Endodermal cell (in vitro differentiated cells): ENCODE data around the gene AP1AR. TPM values are rescaled to one million over a fixed set of nuclear protein-coding genes. Genes with fewer than 3 reads are reported as not detected.

ENCODE experiments used
- DNase-seq: peaks from one replicate; pipeline ENCODE4 v3.0.0-alpha.2; 2017
- H3K27ac ChIP-seq: 2 replicates; pipeline ENCODE4 v1.5.1; 2013; ENCODE audit warnings: mild to moderate bottlenecking, low read depth, low read length, moderate library complexity
- H3K27me3 ChIP-seq: 2 replicates; pipeline ENCODE4 v1.6.1; 2013; ENCODE audit warnings: mild to moderate bottlenecking, low read length, moderate library complexity; ENCODE audit not compliant: insufficient read depth, control insufficient read depth, poor library complexity, severe bottlenecking
- H3K36me3 ChIP-seq: 2 replicates; pipeline ENCODE4 v1.7.0; 2013; ENCODE audit warnings: mild to moderate bottlenecking, low read length, moderate library complexity; ENCODE audit not compliant: control insufficient read depth, insufficient read depth
- H3K4me1 ChIP-seq: one replicate; pipeline ENCODE4 v1.7.0; 2013; ENCODE audit warnings: low read length; ENCODE audit not compliant: control insufficient read depth, insufficient read depth
- H3K4me3 ChIP-seq: 2 replicates; pipeline ENCODE4 v1.5.1; 2013; ENCODE audit warnings: mild to moderate bottlenecking, low read length, moderate library complexity
- H3K9ac ChIP-seq: 2 replicates; pipeline ENCODE4 v1.6.1; 2013; ENCODE audit warnings: mild to moderate bottlenecking, low read length, moderate library complexity; ENCODE audit not compliant: poor library complexity, severe bottlenecking; ENCODE audit errors: extremely low read depth
- H3K9me3 ChIP-seq: 2 replicates; pipeline ENCODE4 v1.6.1; 2013; ENCODE audit warnings: mild to moderate bottlenecking, low read length, moderate library complexity; ENCODE audit not compliant: control insufficient read depth
- H3K27ac Mint-ChIP-seq: 2 replicates; pipeline ENCODE4 v1.8.0; 2020; ENCODE audit warnings: mixed read lengths
- H3K27me3 Mint-ChIP-seq: 2 replicates; pipeline ENCODE4 v1.8.0; 2021; ENCODE audit warnings: mild to moderate bottlenecking, mixed read lengths; ENCODE audit not compliant: insufficient read depth
- H3K36me3 Mint-ChIP-seq: 2 replicates; pipeline ENCODE4 v1.8.0; 2020; ENCODE audit warnings: low read depth, mixed read lengths
- H3K4me1 Mint-ChIP-seq: 2 replicates; pipeline ENCODE4 v1.8.0; 2020; ENCODE audit warnings: mixed read lengths
- H3K4me3 Mint-ChIP-seq: 2 replicates; pipeline ENCODE4 v1.8.0; 2020; ENCODE audit warnings: mild to moderate bottlenecking, moderate library complexity, mixed read lengths
- H3K9me3 Mint-ChIP-seq: 2 replicates; pipeline ENCODE4 v1.8.0; 2020; ENCODE audit warnings: mild to moderate bottlenecking, mixed read lengths
- WGBS, 2 experiments: methylation state at CpG; one replicate each; pipeline versions ENCODE4 v1.1.5 to v1.1.7; 2013; ENCODE audit warnings: missing lambda C conversion rate in 2 of 2, mixed read lengths in 1 of 2; ENCODE audit not compliant: insufficient coverage in 1 of 2, insufficient read length in 1 of 2; 5-methylcytosine and 5-hydroxymethylcytosine counted together
- total RNA-seq, 2 donors: library from RNA; stranded (reverse); fragmentation: NEBNext Ultra II Directional in 1 of 2; extraction: Animal tissue kit (Norgen Biotek cat#: 25700) in 1 of 2; gene quantifications; 2 replicates in 1 of 2; 3 replicates in 1 of 2; pipeline ENCODE4 v1.2.1, GENCODE V29; 2021
- TF ChIP-seq, protein P1 (sequence below): fragments of 200-600 bp; sonication (generic); conservative IDR thresholded peaks from 2 replicates; pipeline ENCODE4 v1.5.0; 2021; ENCODE audit warnings: antibody characterized with exemption, mild to moderate bottlenecking

Gene AP1AR
- total RNA-seq, 2 donors from 2014 or later: 22.7 to 24.8 TPM

GRCh38 chr4:112184438-112184837, 47.1 kb upstream of the AP1AR start:
- WGBS, 2 experiments: 88% methylated on average over 1 of the region's 1 CpG; no CpG with 5 or more reads in 1 of the 2 experiments
- Histone ChIP-seq H3K4me1 (no peaks in the 10 kb centered on the region), H3K36me3 (no peaks in the 10 kb centered on the region), H3K4me3 (no peak overlapping the region), H3K27ac (no peak overlapping the region), H3K27me3 (no peaks in the 10 kb centered on the region), H3K9ac (no peak overlapping the region), H3K9me3 (no peaks in the 10 kb centered on the region)
- Mint-ChIP-seq H3K27me3 (no peaks in the 10 kb centered on the region), H3K4me1 (peaks cover 12% of the 10 kb centered on the region), H3K9me3 (no peaks in the 10 kb centered on the region), H3K4me3 (no peak overlapping the region), H3K36me3 (no peaks in the 10 kb centered on the region), H3K27ac (no peak overlapping the region)
- DNase-seq: no peak
- TF ChIP-seq, protein P1, sequence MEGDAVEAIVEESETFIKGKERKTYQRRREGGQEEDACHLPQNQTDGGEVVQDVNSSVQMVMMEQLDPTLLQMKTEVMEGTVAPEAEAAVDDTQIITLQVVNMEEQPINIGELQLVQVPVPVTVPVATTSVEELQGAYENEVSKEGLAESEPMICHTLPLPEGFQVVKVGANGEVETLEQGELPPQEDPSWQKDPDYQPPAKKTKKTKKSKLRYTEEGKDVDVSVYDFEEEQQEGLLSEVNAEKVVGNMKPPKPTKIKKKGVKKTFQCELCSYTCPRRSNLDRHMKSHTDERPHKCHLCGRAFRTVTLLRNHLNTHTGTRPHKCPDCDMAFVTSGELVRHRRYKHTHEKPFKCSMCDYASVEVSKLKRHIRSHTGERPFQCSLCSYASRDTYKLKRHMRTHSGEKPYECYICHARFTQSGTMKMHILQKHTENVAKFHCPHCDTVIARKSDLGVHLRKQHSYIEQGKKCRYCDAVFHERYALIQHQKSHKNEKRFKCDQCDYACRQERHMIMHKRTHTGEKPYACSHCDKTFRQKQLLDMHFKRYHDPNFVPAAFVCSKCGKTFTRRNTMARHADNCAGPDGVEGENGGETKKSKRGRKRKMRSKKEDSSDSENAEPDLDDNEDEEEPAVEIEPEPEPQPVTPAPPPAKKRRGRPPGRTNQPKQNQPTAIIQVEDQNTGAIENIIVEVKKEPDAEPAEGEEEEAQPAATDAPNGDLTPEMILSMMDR: no peak

- H3K4me1 Mint-ChIP-seq: peaks cover 12% of the 10 kb centered on the region
- no peaks in the 10 kb centered on the region for H3K9me3 Mint-ChIP-seq
- Histone ChIP-seq H3K36me3 (no peaks in the 10 kb centered on the region), H3K27ac (no peak overlapping the region), H3K9ac (no peak overlapping the region), H3K4me1 (no peaks in the 10 kb centered on the region), H3K27me3 (no peaks in the 10 kb centered on the region), H3K4me3 (no peak overlapping the region), H3K9me3 (no peaks in the 10 kb centered on the region)
- TF ChIP-seq, protein P1: no peak
- DNase-seq: no peak
- H3K4me3 Mint-ChIP-seq: no peak overlapping the region
- no peaks in the 10 kb centered on the region for H3K36me3 Mint-ChIP-seq
- WGBS, 2 experiments: 96% methylated on average over 2 of the region's 2 CpGs; no CpG with 5 or more reads in 1 of the 2 experiments
- H3K27me3 Mint-ChIP-seq: no peaks in the 10 kb centered on the region
- no peak overlapping the region for H3K27ac Mint-ChIP-seq
Observed at GRCh38 chr4:112185334-112185733, 46.3 kb upstream of the AP1AR start.

GRCh38 chr4:112185740-112186670, 45.6 kb upstream of the AP1AR start:
- Histone ChIP-seq H3K27me3 (no peaks in the 10 kb centered on the region), H3K4me1 (no peaks in the 10 kb centered on the region), H3K4me3 (no peak overlapping the region), H3K27ac (no peak overlapping the region), H3K9ac (no peak overlapping the region), H3K36me3 (no peaks in the 10 kb centered on the region), H3K9me3 (no peaks in the 10 kb centered on the region)
- TF ChIP-seq, protein P1: no peak
- DNase-seq: no peak
- Mint-ChIP-seq H3K9me3 (no peaks in the 10 kb centered on the region), H3K27ac (no peak overlapping the region), H3K4me3 (no peak overlapping the region), H3K36me3 (no peaks in the 10 kb centered on the region), H3K27me3 (no peaks in the 10 kb centered on the region), H3K4me1 (peaks cover 12% of the 10 kb centered on the region)
- 76 to 86% methylated on average over 5 to 8 of the region's 8 CpGs for WGBS, 2 experiments
